Fibroblast of skin of left biceps (primary cell): ENCODE results near the gene NCOA7.

Source experiments
- DNase-seq, 2 experiments: peaks; one replicate each; pipeline ENCODE4 v3.0.0-alpha.2; 2013; ENCODE audit warnings: low read depth in 2 of 2

NCOA7 gene

GRCh38 chr6:125974214-125974866 is 183.6 kb downstream of the NCOA7 start:
- peak in 1 of 2 experiments; percentile 38 for DNase-seq

DNA sequence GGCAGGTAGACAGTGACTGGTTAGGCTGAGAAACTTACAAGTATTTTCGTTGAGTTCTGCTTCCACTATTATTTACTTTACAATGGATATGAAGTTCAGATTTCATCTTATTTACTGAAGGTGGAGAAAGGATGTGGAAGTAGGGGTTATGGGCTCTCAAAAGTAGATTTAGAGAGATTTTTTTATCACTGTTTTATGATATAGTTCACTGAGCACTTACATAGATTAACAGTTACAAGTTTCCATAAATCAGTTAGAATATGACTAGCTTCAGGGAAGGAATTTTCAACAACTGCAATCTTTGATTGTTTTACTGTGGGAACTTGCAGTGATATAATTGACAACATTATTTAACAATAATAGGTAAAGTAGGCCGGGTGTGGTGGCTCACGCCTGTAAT is 188.3 kb downstream of the NCOA7 start:
- no peak for DNase-seq
